Thymus (tissue), 11 donors: ENCODE results near the gene TOP1. TPM values are rescaled to one million over a fixed set of nuclear protein-coding genes. Genes with fewer than 3 reads are reported as not detected.
A peak's percentile ranks its signal among the peaks of the same experiment; 100 is the strongest.

Experiments used
- DNase-seq, 9 donors: peaks; one replicate each; pipeline ENCODE4 v3.0.0-alpha.2; 2013; ENCODE audit warnings: low spot score in 9 of 9, low read depth in 6 of 9, missing footprints in 1 of 9
- H3K27ac ChIP-seq, 2 donors: one replicate each; pipeline ENCODE4 v1.5.1; 2013; ENCODE audit warnings: control low read depth in 1 of 2, low read depth in 1 of 2, low read length in 1 of 2, mild to moderate bottlenecking in 1 of 2, moderate library complexity in 1 of 2
- H3K27me3 ChIP-seq, 2 donors: one replicate each; pipeline ENCODE4 v1.5.1; 2013; ENCODE audit warnings: low read length in 1 of 2; ENCODE audit not compliant: control insufficient read depth in 2 of 2, insufficient read depth in 1 of 2
- H3K36me3 ChIP-seq, 2 donors: one replicate each; pipeline ENCODE4 v1.5.1; 2013; ENCODE audit warnings: low read length in 1 of 2, mild to moderate bottlenecking in 1 of 2, moderate library complexity in 1 of 2; ENCODE audit not compliant: control insufficient read depth in 2 of 2, insufficient read depth in 2 of 2
- H3K4me1 ChIP-seq, 2 donors: one replicate each; pipeline ENCODE4 v1.5.1; 2013; ENCODE audit warnings: low read length in 2 of 2; ENCODE audit not compliant: control insufficient read depth in 2 of 2, insufficient read depth in 2 of 2
- H3K4me3 ChIP-seq, 2 donors: one replicate each; pipeline ENCODE4 v1.5.1; 2013; ENCODE audit warnings: low read length in 2 of 2, control low read depth in 1 of 2, mild to moderate bottlenecking in 1 of 2
- H3K9me3 ChIP-seq, 2 donors: one replicate each; pipeline ENCODE4 v1.5.1; 2013; ENCODE audit warnings: low read length in 1 of 2, mild to moderate bottlenecking in 1 of 2; ENCODE audit not compliant: control insufficient read depth in 2 of 2, insufficient read depth in 1 of 2
- WGBS: extraction: QIAGEN DNeasy Blood & Tissue Kit; methylation state at CpG from one replicate; pipeline ENCODE4 v1.1.7; 2013; 5-methylcytosine and 5-hydroxymethylcytosine counted together
- polyA plus RNA-seq: library from polyadenylated mRNA; stranded (reverse); fragments of 200-250 nt; gene quantifications from one replicate; pipeline ENCODE4 v1.2.3, GENCODE V29; 2013
- total RNA-seq: library from RNA; stranded (reverse); fragments of 120-200 nt; gene quantifications from one replicate; pipeline ENCODE4 v1.2.4, GENCODE V29; 2013
- donor health status: healthy.

Gene TOP1
- total and polyA plus RNA-seq, 2 donors, result 26.0 to 44.2 TPM

GRCh38 chr20:41145821-41146620 is 117.4 kb downstream of the TOP1 start:
- DNase-seq, result peak in 2 of 9 donors; percentile 29 to 49
- Histone ChIP-seq H3K27me3 (no peaks in the 10 kb centered on the region), H3K4me1 (peaks cover 75 to 98% of the 10 kb centered on the region in 2 donors), H3K27ac (peak overlapping the region; percentile 25 to 55), H3K4me3 (no peak overlapping the region), H3K36me3 (peaks cover 18 to 39% of the 10 kb centered on the region in 2 donors), H3K9me3 (no peaks in the 10 kb centered on the region)
- WGBS, result 90% methylated on average over 12 of the region's 12 CpGs

- Histone ChIP-seq H3K4me3 (no peak overlapping the region), H3K36me3 (peaks cover 18 to 39% of the 10 kb centered on the region in 2 donors), H3K27me3 (no peaks in the 10 kb centered on the region), H3K27ac (peak overlapping the region in 1 of 2 donors; percentile 35), H3K9me3 (no peaks in the 10 kb centered on the region), H3K4me1 (peaks cover 70 to 98% of the 10 kb centered on the region in 2 donors)
- no peak for DNase-seq
- 93% methylated on average over 8 of the region's 8 CpGs for WGBS
Observed at GRCh38 chr20:41147767-41148191, 119.2 kb downstream of the TOP1 start.

DNA sequence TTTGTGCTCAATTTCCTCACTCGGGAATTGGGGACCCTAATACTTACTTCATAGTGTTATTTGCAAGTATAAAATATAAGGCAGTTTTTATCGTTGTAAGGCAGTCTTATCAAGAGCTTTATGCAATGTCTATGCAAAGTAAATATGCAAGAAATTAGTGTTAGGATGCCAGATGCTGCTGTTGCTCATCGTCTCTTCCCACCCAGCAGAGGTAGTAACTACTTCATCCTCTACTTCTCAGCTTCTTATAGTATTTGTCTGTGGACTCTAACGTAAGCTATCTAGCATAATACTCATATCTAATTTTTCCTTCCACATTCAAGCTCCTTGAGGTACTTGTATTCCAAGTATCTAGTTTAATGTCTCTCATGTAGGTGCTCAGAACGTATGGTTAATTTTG is 120.3 kb downstream of the TOP1 start:
- peaks cover 16 to 35% of the 10 kb centered on the region in 2 donors for H3K36me3 ChIP-seq
- H3K4me3 ChIP-seq, result no peak overlapping the region
- no peak for DNase-seq
- H3K27me3 ChIP-seq, result no peaks in the 10 kb centered on the region
- no peak overlapping the region for H3K27ac ChIP-seq
- H3K9me3 ChIP-seq, result no peaks in the 10 kb centered on the region
- H3K4me1 ChIP-seq, result peaks cover 66 to 98% of the 10 kb centered on the region in 2 donors
- 94% methylated on average over 5 of the region's 5 CpGs for WGBS

- no peaks in the 10 kb centered on the region for H3K27me3 ChIP-seq
- peak overlapping the region; percentile 13 to 48 for H3K27ac ChIP-seq
- no peak overlapping the region for H3K4me3 ChIP-seq
- H3K36me3 ChIP-seq, result peaks cover 11 to 38% of the 10 kb centered on the region in 2 donors
- H3K4me1 ChIP-seq, result peaks cover 68 to 98% of the 10 kb centered on the region in 2 donors
- whole genome bisulfite sequencing, result 24% methylated on average over 3 of the region's 3 CpGs
- peak in 2 of 9 donors; percentile 14 to 55 for DNase-seq
- H3K9me3 ChIP-seq, result no peaks in the 10 kb centered on the region
Observed at GRCh38 chr20:41150664-41151063, 122.0 kb downstream of the TOP1 start.

DNA sequence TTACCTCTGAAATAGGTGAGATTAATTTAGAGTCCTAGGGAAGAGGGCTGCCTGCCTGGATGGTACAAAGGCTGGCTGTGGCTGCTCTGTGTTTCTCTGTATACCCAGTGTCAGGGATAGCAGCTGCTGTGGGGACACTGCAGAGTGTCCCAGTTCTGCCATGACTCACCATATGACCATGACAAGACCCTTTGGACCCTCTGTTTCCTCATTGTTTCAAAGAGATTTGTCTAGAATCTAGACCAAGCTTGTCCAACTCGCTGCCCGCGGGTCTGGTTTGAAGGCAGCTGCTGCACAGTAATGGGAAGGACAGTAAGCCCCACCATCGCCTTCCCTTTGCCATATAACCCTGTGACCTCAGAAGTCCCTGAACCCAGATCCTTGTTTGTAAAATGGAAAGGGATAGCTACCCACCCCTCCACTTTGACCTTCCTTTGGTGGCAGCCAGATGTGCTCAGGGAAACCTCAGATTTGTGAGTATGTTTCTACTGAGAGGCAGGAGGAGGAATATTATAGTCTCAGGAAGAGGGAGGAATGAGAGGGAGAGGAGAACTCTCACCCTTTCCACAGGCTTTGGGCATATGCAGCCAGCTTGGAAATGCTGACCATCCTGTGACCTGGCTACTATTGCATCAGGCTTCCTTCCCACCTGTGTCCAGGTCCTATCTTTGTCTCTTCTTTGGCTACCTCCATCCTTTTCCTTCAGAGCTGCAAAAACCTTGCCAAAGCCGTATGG is 122.7 kb downstream of the TOP1 start:
- no peak for DNase-seq
- peak overlapping the region; percentile 13 to 33 for H3K27ac ChIP-seq
- no peaks in the 10 kb centered on the region for H3K9me3 ChIP-seq
- no peaks in the 10 kb centered on the region for H3K27me3 ChIP-seq
- H3K4me1 ChIP-seq, result peaks cover 68 to 98% of the 10 kb centered on the region in 2 donors
- peaks cover 8 to 40% of the 10 kb centered on the region in 2 donors for H3K36me3 ChIP-seq
- WGBS, result 96% methylated on average over 5 of the region's 5 CpGs
- H3K4me3 ChIP-seq, result no peak overlapping the region

GRCh38 chr20:41152108-41152757 is 123.6 kb downstream of the TOP1 start:
- H3K36me3 ChIP-seq, result peaks cover 0 to 40% of the 10 kb centered on the region in 2 donors
- WGBS, result 82% methylated on average over 5 of the region's 5 CpGs
- no peaks in the 10 kb centered on the region for H3K27me3 ChIP-seq
- no peaks in the 10 kb centered on the region for H3K9me3 ChIP-seq
- H3K27ac ChIP-seq, result peak overlapping the region; percentile 71 to 76
- no peak overlapping the region for H3K4me3 ChIP-seq
- DNase-seq, result no peak
- peaks cover 66 to 98% of the 10 kb centered on the region in 2 donors for H3K4me1 ChIP-seq

DNA sequence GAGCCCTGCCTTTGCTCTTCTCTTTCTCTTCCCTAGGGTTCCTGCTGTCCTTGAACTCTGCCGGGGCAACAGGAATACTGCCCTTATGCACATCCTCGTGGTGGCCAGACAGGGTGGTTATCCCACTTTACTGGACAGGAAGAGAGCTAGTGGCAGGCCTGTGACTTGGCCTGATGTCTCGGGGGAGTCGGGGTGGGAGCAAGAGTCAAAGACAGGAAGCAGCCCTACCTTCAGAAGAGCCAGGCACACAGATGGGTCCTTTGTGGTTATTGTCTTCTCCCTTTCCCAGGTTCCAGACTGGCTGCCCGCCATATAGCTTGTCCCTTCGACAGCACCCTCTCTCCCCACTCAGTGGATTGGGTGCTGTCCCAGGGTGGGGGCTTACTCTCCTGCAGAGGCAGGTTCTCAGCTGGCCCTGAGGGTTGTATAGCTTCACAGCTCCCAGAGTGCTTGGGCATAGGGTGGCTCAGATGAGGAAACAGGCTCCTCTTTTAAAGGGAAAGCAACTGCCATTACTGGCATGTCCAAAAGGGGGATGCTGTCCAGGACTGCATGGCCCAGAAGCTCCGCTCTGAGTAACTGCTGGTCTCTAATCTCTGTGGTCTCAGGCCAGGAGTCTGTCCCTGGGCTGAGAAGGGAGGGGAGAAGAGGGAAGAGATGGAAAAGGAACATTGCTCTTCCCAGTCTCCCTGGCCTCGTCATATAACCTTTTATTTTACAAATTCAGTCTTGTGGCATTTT is 126.0 kb downstream of the TOP1 start:
- Histone ChIP-seq H3K36me3 (peaks cover 2 to 26% of the 10 kb centered on the region in 2 donors), H3K27ac (peak overlapping the region; percentile 92 to 98), H3K27me3 (no peaks in the 10 kb centered on the region), H3K9me3 (no peaks in the 10 kb centered on the region), H3K4me1 (peaks cover 80 to 100% of the 10 kb centered on the region in 2 donors), H3K4me3 (no peak overlapping the region)
- 29% methylated on average over 8 of the region's 8 CpGs for WGBS
- peak in 2 of 9 donors; percentile 25 to 56 for DNase-seq

- 88% methylated on average over 7 of the region's 7 CpGs for WGBS
- peak overlapping the region; percentile 92 to 98 for H3K27ac ChIP-seq
- no peak for DNase-seq
- peaks cover 9 to 31% of the 10 kb centered on the region in 2 donors for H3K36me3 ChIP-seq
- H3K4me3 ChIP-seq, result no peak overlapping the region
- H3K9me3 ChIP-seq, result no peaks in the 10 kb centered on the region
- H3K27me3 ChIP-seq, result no peaks in the 10 kb centered on the region
- H3K4me1 ChIP-seq, result peaks cover 81 to 96% of the 10 kb centered on the region in 2 donors
Observed at GRCh38 chr20:41155261-41155660, 126.6 kb downstream of the TOP1 start.
